CD4-positive, alpha-beta T cell treated with Interleukin-6 for 4 hours (primary cell): ENCODE data around the gene EBI3.
"Not testable (repeated sequence)": the region's sequence is repeated elsewhere in the genome, so short reads cannot be mapped to it uniquely, and the experiment has no call there.

Source experiments
- DNase-seq: peaks from one replicate; pipeline ENCODE4 v3.0.0-alpha.2; 2020; ENCODE audit warnings: mixed read lengths

The EBI3 gene

DNA sequence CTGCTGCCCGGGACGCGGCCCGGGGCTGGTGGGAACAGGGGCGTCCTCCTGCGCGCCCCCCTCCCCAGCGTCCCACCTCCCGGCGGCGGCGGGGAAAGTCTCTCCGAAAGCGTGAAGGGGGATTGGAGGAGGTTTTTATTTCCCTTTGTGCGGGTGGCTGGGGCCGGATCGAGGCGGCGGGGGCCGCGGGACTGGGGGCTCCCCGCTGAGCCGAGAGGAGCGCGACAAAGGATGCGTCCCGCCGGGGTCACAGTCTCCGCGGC, 49.9 kb downstream of the EBI3 start:
- DNase-seq: no peak

DNA sequence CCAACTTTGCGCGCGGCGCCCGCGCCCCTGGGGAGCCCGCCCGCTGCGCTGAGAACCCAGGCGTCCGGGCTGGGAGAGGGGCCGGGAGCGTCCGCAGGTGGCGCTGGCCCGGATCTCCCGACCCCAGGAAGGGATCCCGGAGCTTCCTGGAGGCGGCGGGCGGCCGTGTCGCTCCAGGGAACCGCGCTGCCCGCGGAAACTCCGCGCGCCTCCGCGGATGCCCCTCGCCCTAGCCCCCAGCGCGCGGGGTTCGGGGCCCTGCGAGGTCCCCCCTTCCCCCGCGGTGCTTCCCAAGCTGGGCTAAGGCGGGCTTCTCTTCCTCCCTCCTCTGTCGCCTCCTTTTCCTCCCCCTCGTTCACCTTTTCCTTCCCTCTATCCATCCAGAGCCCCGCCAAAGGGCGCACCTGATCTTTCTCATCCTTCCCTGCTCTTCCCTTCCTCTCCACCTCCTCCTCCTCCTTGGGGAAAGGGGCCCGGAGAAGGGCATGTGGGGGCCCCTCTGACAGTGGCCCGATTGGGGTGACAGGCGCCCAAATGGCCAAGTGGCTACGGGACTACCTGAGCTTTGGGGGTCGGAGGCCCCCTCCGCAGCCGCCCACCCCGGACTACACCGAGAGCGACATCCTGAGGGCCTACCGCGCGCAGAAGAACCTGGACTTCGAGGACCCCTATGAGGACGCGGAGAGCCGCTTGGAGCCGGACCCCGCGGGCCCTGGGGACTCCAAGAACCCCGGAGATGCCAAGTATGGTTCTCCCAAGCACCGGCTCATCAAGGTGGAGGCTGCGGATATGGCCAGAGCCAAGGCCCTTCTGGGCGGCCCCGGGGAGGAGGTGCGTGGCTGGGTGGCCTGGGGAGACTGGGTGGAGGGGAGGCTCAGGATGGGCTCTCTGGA, 50.5 kb downstream of the EBI3 start:
- no peak for DNase-seq

- no peak for DNase-seq
Observed at GRCh38 chr19:4284176-4284958, 55.0 kb downstream of the EBI3 start.

- no peak for DNase-seq
Observed at GRCh38 chr19:4284974-4285373, 55.7 kb downstream of the EBI3 start.

GRCh38 chr19:4286141-4286540, 56.8 kb downstream of the EBI3 start:
- not testable (repeated sequence) for DNase-seq
